ENCODE results near the gene HHATL.
A peak's percentile ranks its signal among the peaks of the same experiment; 100 is the strongest.

The HHATL gene

GRCh38 chr3:42749753-42750231 is 47.2 kb upstream of the HHATL start:
- WGBS, 2 donors (ENCODE audit: extremely low coverage in 2 of 2, insufficient read length in 2 of 2, insufficient replicate concordance in 1 of 2): no CpG with 5 or more reads among the region's 10 CpGs

GRCh38 chr3:42749025-42749752 is 46.6 kb upstream of the HHATL start:
- no CpG with 5 or more reads among the region's 10 CpGs for WGBS, 2 donors (ENCODE audit: extremely low coverage in 2 of 2, insufficient read length in 2 of 2, insufficient replicate concordance in 1 of 2)
- no peaks in the 10 kb centered on the region for H3K79me1 ChIP-seq (ENCODE audit: low read depth, low read length)
- H3K18ac ChIP-seq (ENCODE audit: low read length): peak overlapping the region; percentile 64
- peak overlapping the region; percentile 9 for H2BK120ac ChIP-seq (ENCODE audit: low read depth, low read length)
- no peak overlapping the region for H3K14ac ChIP-seq (ENCODE audit: low read length)
- H3K27ac ChIP-seq (replicated peaks; ENCODE audit: low read length): no peak overlapping the region
- H2BK12ac ChIP-seq (ENCODE audit: low read length): no peak overlapping the region
- no peak for DNase-seq (ENCODE audit: low spot score)
- no peak overlapping the region for H3K9ac ChIP-seq (ENCODE audit: low read depth, low read length, poor library complexity)
- no peaks in the 10 kb centered on the region for H3K36me3 ChIP-seq (replicated peaks in 1 of 2; ENCODE audit: control insufficient read depth in 2 of 2, insufficient read depth in 2 of 2, low read length in 2 of 2)
- no peak overlapping the region for H2AFZ ChIP-seq (ENCODE audit: low read length)
- no peak overlapping the region for H2AK5ac ChIP-seq (ENCODE audit: low read depth, low read length)
- H3K9me3 ChIP-seq (replicated peaks in 1 of 2; ENCODE audit: control insufficient read depth in 2 of 2, insufficient read depth in 1 of 2, low read depth in 1 of 2, low read length in 2 of 2): no peaks in the 10 kb centered on the region
- no peak overlapping the region for H4K8ac ChIP-seq (ENCODE audit: low read depth, low read length)
- H3K4me3 ChIP-seq (ENCODE audit: low read length in 2 of 2): no peak overlapping the region
- peak overlapping the region; percentile 33 for H2BK5ac ChIP-seq (ENCODE audit: low read length)
- H4K91ac ChIP-seq (ENCODE audit: low read depth, low read length, poor library complexity): no peak overlapping the region
- H3K23ac ChIP-seq (ENCODE audit: low read depth, low read length, poor library complexity): no peak overlapping the region
- H3K4me2 ChIP-seq (ENCODE audit: insufficient read depth, low read length, poor library complexity, severe bottlenecking): no peak overlapping the region
- H3K27me3 ChIP-seq (ENCODE audit: control insufficient read depth in 3 of 3, insufficient read depth in 3 of 3, low read depth in 1 of 3, low read length in 3 of 3): no peaks in the 10 kb centered on the region
- H2BK15ac ChIP-seq (ENCODE audit: low read length): peak overlapping the region; percentile 16
- H3K4me1 ChIP-seq (ENCODE audit: control insufficient read depth in 2 of 2, insufficient read depth in 1 of 2, low read depth in 1 of 2, low read length in 2 of 2): peaks cover 0 to 13% of the 10 kb centered on the region in 2 donors
- H3K4ac ChIP-seq (ENCODE audit: low read length): no peak overlapping the region

More at GRCh38 chr3:42749753-42750231, 47.2 kb upstream of the HHATL start:
- H2BK15ac ChIP-seq (ENCODE audit: low read length): peak overlapping the region; percentile 16
- no peak overlapping the region for H3K23ac ChIP-seq (ENCODE audit: low read depth, low read length, poor library complexity)
- no peak overlapping the region for H3K4me2 ChIP-seq (ENCODE audit: insufficient read depth, low read length, poor library complexity, severe bottlenecking)
- H3K9me3 ChIP-seq (replicated peaks in 1 of 2; ENCODE audit: control insufficient read depth in 2 of 2, insufficient read depth in 1 of 2, low read depth in 1 of 2, low read length in 2 of 2): no peaks in the 10 kb centered on the region
- H3K4me1 ChIP-seq (ENCODE audit: control insufficient read depth in 2 of 2, insufficient read depth in 1 of 2, low read depth in 1 of 2, low read length in 2 of 2): peaks cover 0 to 13% of the 10 kb centered on the region in 2 donors
- H4K8ac ChIP-seq (ENCODE audit: low read depth, low read length): no peak overlapping the region
- H3K4ac ChIP-seq (ENCODE audit: low read length): no peak overlapping the region
- peak overlapping the region; percentile 9 for H2BK120ac ChIP-seq (ENCODE audit: low read depth, low read length)
- no peak for DNase-seq (ENCODE audit: low spot score)
- no peak overlapping the region for H3K9ac ChIP-seq (ENCODE audit: low read depth, low read length, poor library complexity)
- H2AK5ac ChIP-seq (ENCODE audit: low read depth, low read length): no peak overlapping the region
- no peaks in the 10 kb centered on the region for H3K27me3 ChIP-seq (ENCODE audit: control insufficient read depth in 3 of 3, insufficient read depth in 3 of 3, low read depth in 1 of 3, low read length in 3 of 3)
- no peaks in the 10 kb centered on the region for H3K36me3 ChIP-seq (replicated peaks in 1 of 2; ENCODE audit: control insufficient read depth in 2 of 2, insufficient read depth in 2 of 2, low read length in 2 of 2)
- no peaks in the 10 kb centered on the region for H3K79me1 ChIP-seq (ENCODE audit: low read depth, low read length)
- H4K91ac ChIP-seq (ENCODE audit: low read depth, low read length, poor library complexity): no peak overlapping the region
- H3K14ac ChIP-seq (ENCODE audit: low read length): no peak overlapping the region
- no peak overlapping the region for H3K4me3 ChIP-seq (ENCODE audit: low read length in 2 of 2)
- H2AFZ ChIP-seq (ENCODE audit: low read length): no peak overlapping the region
- peak overlapping the region; percentile 64 for H3K18ac ChIP-seq (ENCODE audit: low read length)
- H3K27ac ChIP-seq (replicated peaks; ENCODE audit: low read length): no peak overlapping the region
- H2BK12ac ChIP-seq (ENCODE audit: low read length): no peak overlapping the region
- H2BK5ac ChIP-seq (ENCODE audit: low read length): peak overlapping the region; percentile 33

- H3K4me1 ChIP-seq (ENCODE audit: control insufficient read depth in 2 of 2, insufficient read depth in 1 of 2, low read depth in 1 of 2, low read length in 2 of 2): peaks cover 0 to 13% of the 10 kb centered on the region in 2 donors
- WGBS, 2 donors (ENCODE audit: extremely low coverage in 2 of 2, insufficient read length in 2 of 2, insufficient replicate concordance in 1 of 2): no CpG with 5 or more reads among the region's 6 CpGs
- no peak overlapping the region for H4K8ac ChIP-seq (ENCODE audit: low read depth, low read length)
Observed at GRCh38 chr3:42747581-42747980, 45.0 kb upstream of the HHATL start.

More at GRCh38 chr3:42747581-42747980, 45.0 kb upstream of the HHATL start:
- no peak overlapping the region for H3K4ac ChIP-seq (ENCODE audit: low read length)
- no peak overlapping the region for H3K18ac ChIP-seq (ENCODE audit: low read length)
- H2BK5ac ChIP-seq (ENCODE audit: low read length): no peak overlapping the region
- no peaks in the 10 kb centered on the region for H3K9me3 ChIP-seq (replicated peaks in 1 of 2; ENCODE audit: control insufficient read depth in 2 of 2, insufficient read depth in 1 of 2, low read depth in 1 of 2, low read length in 2 of 2)
- peaks cover 0 to 2% (median 0%) of the 10 kb centered on the region in 3 experiments for H3K27me3 ChIP-seq (ENCODE audit: control insufficient read depth in 3 of 3, insufficient read depth in 3 of 3, low read depth in 1 of 3, low read length in 3 of 3)
- no peaks in the 10 kb centered on the region for H3K36me3 ChIP-seq (replicated peaks in 1 of 2; ENCODE audit: control insufficient read depth in 2 of 2, insufficient read depth in 2 of 2, low read length in 2 of 2)
- DNase-seq (ENCODE audit: low spot score): no peak
- H4K91ac ChIP-seq (ENCODE audit: low read depth, low read length, poor library complexity): no peak overlapping the region
- H3K14ac ChIP-seq (ENCODE audit: low read length): no peak overlapping the region
- H3K23ac ChIP-seq (ENCODE audit: low read depth, low read length, poor library complexity): no peak overlapping the region
- no peak overlapping the region for H3K9ac ChIP-seq (ENCODE audit: low read depth, low read length, poor library complexity)
- H3K4me2 ChIP-seq (ENCODE audit: insufficient read depth, low read length, poor library complexity, severe bottlenecking): no peak overlapping the region
- no peak overlapping the region for H3K27ac ChIP-seq (replicated peaks; ENCODE audit: low read length)
- no peak overlapping the region for H3K4me3 ChIP-seq (ENCODE audit: low read length in 2 of 2)
- no peak overlapping the region for H2BK120ac ChIP-seq (ENCODE audit: low read depth, low read length)
- no peaks in the 10 kb centered on the region for H3K79me1 ChIP-seq (ENCODE audit: low read depth, low read length)
- H2AK5ac ChIP-seq (ENCODE audit: low read depth, low read length): no peak overlapping the region
- H2BK12ac ChIP-seq (ENCODE audit: low read length): no peak overlapping the region
- no peak overlapping the region for H2AFZ ChIP-seq (ENCODE audit: low read length)
- no peak overlapping the region for H2BK15ac ChIP-seq (ENCODE audit: low read length)
